ENCODE data around the gene CATSPERE.

CATSPERE gene, protein sequence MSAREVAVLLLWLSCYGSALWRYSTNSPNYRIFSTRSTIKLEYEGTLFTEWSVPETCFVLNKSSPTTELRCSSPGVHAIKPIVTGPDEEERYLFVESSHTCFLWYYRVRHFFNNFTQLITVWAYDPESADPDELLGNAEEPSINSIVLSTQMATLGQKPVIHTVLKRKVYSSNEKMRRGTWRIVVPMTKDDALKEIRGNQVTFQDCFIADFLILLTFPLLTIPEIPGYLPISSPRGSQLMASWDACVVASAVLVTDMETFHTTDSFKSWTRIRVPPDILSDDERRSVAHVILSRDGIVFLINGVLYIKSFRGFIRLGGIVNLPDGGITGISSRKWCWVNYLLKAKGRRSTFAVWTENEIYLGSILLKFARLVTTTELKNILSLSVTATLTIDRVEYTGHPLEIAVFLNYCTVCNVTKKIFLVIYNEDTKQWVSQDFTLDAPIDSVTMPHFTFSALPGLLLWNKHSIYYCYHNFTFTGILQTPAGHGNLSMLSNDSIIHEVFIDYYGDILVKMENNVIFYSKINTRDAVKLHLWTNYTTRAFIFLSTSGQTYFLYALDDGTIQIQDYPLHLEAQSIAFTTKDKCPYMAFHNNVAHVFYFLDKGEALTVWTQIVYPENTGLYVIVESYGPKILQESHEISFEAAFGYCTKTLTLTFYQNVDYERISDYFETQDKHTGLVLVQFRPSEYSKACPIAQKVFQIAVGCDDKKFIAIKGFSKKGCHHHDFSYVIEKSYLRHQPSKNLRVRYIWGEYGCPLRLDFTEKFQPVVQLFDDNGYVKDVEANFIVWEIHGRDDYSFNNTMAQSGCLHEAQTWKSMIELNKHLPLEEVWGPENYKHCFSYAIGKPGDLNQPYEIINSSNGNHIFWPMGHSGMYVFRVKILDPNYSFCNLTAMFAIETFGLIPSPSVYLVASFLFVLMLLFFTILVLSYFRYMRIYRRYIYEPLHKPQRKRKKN

DNA sequence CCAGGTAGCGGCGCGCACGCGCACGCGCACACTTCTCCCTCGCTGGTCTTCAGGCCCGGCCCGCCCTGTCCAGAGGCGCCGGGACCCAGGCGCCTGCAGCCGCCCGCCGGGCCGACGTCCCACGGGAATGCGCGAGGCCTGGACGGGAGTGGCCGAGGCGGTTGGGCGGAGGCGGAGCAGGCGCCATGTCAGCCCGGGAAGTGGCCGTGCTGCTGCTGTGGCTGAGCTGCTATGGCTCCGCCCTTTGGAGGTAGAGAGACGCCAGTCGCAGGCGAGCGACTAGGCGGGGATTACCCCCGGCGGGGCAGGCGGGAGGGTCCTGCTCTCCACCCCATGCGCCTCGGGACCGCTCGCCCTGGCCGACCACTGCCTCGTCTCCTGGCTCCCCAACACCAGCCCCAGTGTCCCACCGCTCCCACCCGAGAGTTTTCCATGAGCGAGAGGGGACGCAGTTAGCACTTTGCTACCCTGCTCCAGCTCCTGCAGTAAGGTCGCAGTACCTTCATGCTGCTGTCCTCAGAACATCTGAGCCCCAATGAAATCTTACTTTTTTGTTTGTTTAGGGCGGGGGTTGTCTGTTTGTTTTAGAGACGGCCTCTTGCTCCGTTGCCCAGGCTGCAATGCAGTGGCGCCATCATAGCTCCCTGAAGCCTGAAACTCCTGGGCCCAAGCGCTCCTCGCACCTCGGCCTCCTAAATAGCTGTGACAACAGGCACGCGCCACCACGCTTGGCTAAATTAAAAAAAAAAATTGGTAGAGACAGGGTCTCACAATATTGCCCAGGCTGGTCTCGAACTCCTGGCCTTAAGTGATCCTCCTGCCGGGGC, at the start of gene CATSPERE:
CATSPERE (plus strand) TSS at position 29 of the 827 bp plus-strand sequence; CDS start at position 186, 157 bp downstream.
- TF ChIP-seq, protein P1, sequence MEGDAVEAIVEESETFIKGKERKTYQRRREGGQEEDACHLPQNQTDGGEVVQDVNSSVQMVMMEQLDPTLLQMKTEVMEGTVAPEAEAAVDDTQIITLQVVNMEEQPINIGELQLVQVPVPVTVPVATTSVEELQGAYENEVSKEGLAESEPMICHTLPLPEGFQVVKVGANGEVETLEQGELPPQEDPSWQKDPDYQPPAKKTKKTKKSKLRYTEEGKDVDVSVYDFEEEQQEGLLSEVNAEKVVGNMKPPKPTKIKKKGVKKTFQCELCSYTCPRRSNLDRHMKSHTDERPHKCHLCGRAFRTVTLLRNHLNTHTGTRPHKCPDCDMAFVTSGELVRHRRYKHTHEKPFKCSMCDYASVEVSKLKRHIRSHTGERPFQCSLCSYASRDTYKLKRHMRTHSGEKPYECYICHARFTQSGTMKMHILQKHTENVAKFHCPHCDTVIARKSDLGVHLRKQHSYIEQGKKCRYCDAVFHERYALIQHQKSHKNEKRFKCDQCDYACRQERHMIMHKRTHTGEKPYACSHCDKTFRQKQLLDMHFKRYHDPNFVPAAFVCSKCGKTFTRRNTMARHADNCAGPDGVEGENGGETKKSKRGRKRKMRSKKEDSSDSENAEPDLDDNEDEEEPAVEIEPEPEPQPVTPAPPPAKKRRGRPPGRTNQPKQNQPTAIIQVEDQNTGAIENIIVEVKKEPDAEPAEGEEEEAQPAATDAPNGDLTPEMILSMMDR (IDR thresholded peaks at IDR 0.05; ENCODE audit: insufficient read depth, missing control alignments), result no peak
- FAIRE-seq (no peak), DNase-seq (ENCODE audit: insufficient read length, low spot score) (peak; percentile 73)

DNA sequence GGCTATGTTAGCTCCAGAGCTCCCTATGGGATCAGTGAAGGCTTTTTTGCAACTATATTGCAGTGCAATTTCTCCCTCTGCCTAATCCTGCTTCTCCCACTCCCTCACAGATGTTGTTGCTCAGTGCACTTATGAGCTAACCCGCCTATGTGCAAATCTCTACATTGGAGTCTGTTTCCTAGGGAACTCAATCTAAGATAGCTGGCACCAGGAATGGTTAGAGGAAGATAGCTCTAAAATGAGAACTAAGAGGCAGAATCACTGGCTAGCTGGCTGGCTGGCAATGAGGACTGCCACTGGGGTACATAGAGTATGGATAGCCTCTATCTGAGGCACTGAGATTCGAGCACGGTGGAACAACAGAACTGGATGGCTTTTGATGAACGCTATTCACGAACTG, 48.9 kb upstream of the CATSPERE start:
- DNase-seq (ENCODE audit: insufficient read length, low spot score) (no peak), FAIRE-seq (no peak)

DNA sequence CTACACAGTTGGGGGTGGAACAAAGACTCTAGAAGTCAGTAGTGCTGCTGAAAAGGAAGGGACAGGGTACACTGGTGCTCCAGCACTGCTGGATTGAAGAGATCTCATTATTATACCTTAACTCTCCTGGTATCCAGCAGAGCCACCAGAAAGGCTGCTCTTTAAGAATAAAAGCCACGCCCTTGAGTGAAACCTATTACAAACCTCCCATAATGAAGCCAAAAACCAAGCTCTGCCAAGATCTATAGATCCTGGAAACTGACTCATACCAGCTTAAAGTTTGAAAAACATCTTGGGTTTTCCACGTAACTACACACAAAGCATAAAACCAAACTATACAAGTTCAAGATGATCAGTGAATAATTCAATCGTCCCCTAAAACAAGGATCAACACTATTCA, 47.3 kb upstream of the CATSPERE start:
- TF ChIP-seq, protein P1 (IDR thresholded peaks at IDR 0.05; ENCODE audit: insufficient read depth, missing control alignments), result no peak
- DNase-seq (ENCODE audit: insufficient read length, low spot score), result no peak
- no peak for FAIRE-seq

More for the DNA sequence above, 48.9 kb upstream of the CATSPERE start:
- TF ChIP-seq, protein P1 (IDR thresholded peaks at IDR 0.05; ENCODE audit: insufficient read depth, missing control alignments), result no peak

DNA sequence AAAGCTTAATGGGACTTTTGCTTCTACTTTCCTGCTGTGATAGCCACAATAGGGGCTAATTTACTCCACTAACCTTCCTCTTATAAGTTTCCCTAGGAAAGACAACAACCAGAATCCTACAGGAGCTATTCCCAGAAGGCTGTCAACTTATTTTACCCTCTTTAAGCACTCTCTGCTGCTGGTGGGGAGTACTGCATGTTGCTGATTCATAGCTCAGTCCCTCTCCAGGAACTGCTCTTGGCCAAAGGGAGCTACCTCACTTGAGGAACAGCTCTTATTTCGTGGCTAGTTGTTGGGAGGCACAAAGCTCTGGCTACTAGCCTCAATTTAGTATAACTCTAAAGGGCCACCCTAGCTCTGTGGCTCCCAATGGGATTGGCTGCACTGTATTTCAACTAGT, 46.5 kb upstream of the CATSPERE start:
- FAIRE-seq, result no peak
- no peak for DNase-seq (ENCODE audit: insufficient read length, low spot score)
- TF ChIP-seq, protein P1 (IDR thresholded peaks at IDR 0.05; ENCODE audit: insufficient read depth, missing control alignments), result no peak

DNA sequence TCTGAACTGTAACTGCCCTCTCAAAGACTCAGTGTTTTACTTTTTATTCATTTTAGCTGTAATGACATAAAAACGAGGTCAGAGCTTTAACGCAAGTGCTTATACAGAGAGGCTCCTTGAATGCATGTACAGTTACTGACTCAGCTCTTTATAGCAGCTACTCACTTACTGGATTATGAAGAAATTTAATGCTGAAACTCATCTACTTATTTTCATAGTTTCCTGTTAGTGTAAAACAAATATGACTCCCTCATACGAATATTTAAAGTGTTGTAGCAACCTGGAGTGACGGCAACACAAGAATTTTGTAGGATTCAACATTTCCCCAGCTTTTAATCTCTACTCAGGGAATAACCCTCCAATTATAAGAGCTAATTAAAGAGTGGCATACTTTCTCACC, 42.0 kb upstream of the CATSPERE start:
- FAIRE-seq (peak; percentile 56), DNase-seq (ENCODE audit: insufficient read length, low spot score) (no peak)
- TF ChIP-seq, protein P1 (IDR thresholded peaks at IDR 0.05; ENCODE audit: insufficient read depth, missing control alignments), result no peak

DNA sequence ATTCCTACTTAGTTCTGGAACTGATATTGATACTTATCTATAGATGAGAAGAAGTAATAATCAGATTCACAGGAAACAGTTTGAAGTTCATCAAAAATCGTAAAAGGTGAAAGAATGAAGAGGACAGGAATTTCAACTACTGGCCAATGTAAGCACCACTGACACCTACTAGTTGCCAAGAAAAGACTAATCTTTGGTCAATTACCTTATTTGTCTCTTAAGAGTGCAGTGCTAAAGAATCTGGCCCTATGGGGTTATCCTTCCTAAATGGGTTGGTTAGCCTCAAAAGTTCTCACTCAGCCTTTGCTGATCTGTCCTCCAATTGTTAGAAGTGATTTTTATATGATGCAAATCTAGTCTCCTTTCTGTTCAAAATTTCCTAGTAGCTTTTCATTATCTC, 38.9 kb upstream of the CATSPERE start:
- TF ChIP-seq, protein P1 (IDR thresholded peaks at IDR 0.05; ENCODE audit: insufficient read depth, missing control alignments), result no peak
- FAIRE-seq, result peak; percentile 67
- DNase-seq (ENCODE audit: insufficient read length, low spot score), result no peak

Measured in D721Med (cell line).